NCI-H1092 (cell line): Measurements from ENCODE around the gene RNU6-9.
"Not testable (repeated sequence)": the region's sequence is repeated elsewhere in the genome, so short reads cannot be mapped to it uniquely, and the experiment has no call there.

ENCODE experiments used
- DNase-seq: peaks from one replicate; lab custom pipeline; 2025; lab: John Stamatoyannopoulos, UW

RNU6-9 gene

DNA sequence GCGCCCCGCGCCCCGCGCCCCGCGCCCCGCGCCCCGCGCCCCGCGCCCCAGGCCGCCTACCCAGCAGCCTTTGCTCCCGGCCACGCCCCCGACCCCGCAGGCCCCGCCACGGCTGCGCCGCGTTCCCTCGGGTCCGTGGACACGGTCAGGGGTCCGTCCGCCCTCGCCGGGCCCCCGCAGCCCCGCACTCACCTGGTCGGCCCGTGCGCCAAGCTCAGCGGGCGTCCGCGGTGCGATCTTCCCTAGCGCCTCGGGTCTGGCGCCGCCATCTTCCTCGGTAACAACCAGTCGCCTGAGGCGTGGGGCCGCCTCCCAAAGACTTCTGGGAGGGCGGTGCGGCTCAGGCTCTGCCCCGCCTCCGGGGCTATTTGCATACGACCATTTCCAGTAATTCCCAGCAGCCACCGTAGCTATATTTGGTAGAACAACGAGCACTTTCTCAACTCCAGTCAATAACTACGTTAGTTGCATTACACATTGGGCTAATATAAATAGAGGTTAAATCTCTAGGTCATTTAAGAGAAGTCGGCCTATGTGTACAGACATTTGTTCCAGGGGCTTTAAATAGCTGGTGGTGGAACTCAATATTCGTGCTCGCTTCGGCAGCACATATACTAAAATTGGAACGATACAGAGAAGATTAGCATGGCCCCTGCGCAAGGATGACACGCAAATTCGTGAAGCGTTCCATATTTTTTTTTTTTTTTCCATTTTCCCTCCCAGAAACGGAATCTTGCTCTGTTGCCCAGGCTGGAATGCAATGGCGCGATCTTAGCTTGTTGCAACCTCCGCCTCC lies at the start of gene RNU6-9, which contains the start of gene MED16:
RNU6-9 (plus strand) TSS at position 591 of the 796 bp plus-strand sequence.
MED16 (minus strand) TSS at position 294 of the 796 bp plus-strand sequence. CDS start 2,056 bp downstream, outside the sequence.
- peak; percentile 92 for DNase-seq

DNA sequence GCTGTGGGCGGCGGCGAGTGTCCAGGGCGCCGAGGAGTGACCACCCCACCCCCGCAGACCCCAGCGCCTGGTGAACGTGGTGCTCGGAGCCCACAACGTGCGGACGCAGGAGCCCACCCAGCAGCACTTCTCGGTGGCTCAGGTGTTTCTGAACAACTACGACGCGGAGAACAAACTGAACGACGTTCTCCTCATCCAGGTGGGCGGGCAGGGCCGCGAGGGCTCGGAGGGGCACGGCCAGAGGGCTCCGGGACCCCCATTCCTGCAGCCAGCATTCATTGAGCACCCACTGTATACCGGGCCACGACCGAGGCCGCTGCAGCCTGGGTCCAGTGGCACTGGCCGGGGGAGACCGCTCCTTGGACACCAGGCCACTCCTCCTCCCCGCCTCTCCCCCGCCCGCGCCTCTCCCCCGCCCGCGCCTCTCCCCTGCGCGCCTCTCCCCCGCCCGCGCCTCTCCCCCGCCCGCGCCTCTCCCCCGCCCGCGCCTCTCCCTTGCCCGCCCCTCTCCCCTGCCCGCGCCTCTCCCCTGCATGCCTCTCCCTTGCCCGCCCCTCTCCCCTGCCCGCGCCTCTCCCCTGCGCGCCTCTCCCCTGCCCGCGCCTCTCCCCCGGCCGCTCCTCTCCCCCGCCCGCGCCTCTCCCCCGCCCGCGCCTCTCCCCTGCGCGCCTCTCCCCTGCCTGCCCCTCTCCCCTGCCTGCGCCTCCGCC lies 49.3 kb upstream of the RNU6-9 start:
- DNase-seq, result no peak

DNA sequence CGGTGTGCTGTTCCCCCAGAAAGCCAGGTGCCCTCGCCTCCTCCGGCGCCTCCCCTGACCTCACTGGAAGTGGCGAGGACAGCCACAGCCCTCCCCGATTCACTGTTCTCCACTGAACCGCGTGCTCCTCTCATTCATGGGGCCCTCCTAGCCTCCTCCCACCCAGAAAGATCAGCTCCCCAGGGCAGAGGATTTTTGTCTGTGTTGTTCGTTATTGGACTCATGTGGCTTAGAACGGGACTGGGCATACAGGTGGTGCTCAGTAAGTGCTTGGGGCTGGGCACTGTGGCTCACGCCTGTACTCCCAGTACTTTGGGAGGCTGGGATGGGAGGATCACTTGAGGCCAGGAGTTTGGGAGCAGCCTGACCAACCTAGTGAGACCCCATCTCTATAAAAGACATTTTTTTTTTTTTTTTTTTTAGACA lies 48.7 kb upstream of the RNU6-9 start:
- DNase-seq, result no peak

DNA sequence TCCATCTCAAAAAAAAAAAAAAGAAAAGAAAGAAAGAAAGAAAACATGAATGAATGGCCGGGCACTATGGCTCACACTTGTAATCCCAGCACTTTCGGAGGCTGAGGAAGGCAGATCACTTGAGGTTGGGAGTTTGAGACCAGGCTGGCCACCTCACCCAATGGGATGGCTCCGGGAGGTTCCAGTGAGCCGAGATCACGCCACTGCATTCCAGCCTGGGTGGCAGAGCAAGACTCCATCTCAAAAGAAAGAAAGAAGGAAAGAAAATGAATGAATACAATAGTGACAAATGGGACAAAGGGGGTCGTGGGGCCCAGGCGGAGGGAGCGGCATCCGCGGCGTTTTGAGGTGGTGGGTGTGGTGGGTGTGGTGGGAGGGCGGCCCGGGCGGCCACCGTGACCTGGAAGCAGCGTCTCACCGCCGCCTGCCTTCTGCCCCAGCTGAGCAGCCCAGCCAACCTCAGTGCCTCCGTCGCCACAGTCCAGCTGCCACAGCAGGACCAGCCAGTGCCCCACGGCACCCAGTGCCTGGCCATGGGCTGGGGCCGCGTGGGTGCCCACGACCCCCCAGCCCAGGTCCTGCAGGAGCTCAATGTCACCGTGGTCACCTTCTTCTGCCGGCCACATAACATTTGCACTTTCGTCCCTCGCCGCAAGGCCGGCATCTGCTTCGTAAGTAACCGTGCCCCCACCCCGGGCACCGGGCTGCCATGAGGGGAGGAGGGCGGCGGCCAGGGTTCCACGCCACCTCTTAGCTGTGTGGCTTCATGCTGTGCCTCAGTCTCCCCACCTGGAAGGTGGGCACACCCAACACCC lies 47.4 kb upstream of the RNU6-9 start:
- no peak for DNase-seq

DNA sequence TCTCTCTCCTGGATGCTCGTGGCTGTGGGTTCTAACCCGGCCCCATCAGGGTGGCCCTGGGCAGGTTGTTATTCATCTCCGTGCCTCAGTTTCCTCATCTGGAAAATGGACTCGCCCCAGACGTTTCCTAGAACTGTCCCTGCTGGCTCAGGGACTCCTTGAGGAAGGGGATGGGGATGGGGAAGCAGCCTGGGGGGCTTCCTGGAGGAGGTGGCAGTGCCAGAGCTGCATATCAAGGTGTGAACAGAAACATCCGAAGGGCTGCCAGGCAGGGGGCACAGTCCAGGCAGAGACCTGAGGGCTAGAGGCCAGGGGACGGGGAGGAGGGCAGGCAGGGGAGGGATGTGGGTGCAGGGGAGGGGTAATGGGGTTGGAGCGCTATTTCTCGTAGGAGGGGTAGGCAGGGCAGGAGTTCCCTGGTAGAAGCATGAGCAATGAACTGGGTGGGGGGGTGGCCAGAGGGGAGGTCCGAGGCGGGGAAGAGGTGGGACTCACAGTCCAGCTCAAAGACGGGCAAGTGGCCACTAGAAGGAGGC lies 44.8 kb upstream of the RNU6-9 start:
- no peak for DNase-seq

DNA sequence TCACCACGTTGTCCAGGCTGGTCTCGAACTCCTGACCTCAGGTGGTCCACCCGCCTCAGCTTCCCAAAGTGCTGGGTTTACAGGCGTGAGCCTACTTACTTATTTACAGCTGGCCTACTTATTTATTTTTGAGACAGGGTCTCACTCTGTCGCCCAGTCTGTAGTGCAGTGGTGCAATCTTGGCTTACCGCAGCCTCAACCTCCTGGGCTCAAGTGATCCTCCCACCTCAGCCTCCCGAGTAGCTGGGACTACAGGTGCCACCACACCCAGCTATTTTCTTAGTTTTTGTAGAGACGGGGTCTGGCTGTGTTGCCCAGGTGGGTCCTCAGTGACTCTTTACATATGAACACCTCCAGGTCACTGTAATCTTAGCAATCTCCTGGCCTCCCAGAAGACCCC lies 44.1 kb upstream of the RNU6-9 start:
- not testable (repeated sequence) for DNase-seq

DNA sequence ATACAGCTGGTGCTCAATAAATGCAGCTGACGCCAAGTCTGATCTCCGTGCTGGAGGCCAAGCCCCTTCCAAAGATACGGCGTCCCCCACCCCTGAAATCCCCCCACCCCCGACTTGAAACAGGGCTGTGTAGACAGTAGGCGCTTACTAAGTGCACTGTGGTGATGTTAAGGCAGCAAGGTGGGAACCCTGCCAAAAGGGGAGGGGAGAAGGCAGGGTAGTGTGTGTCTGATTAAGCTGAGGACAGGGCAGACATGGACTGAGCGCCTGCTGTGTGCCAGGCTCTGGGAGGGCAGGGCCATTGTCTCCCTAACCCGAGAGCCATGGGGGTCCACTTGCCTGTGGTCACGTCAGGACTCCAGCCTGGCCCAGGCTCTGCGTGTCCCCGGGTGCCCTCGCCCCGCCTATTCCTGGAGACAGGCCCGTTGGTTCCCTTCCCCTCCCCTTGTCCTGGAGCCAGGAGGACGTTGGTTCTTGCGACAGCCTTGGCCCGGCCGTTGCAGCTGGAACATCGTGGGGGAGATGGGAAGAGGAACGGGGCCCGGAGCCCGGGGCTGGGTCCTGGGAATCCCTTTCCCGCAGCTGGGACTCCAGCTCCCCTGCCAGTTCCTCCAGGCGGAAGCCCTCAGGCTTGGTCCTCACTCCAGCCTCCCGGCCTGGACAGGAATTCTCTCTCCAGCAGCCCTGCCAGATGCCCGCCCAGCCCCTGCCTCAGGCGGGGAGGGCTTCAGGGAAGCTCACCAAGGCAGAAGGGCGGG lies 42.9 kb upstream of the RNU6-9 start:
- no peak for DNase-seq

DNA sequence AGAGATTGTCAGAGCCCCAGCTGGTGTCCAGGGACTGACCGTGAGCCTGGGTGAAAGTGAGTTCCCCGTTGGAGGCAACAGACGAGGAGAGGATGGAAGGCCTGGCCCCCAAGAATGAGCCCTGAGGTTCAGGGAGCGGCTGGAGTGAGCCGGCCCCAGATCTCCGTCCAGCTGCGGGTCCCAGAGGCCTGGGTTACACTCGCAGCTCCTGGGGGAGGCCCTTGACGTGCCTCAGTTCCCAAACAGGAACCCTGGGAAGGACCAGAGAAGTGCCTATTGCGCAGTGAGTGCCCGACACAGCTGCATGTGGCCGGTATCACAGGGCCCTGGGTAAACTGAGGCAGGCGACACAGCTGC lies 42.3 kb upstream of the RNU6-9 start:
- DNase-seq, result no peak

DNA sequence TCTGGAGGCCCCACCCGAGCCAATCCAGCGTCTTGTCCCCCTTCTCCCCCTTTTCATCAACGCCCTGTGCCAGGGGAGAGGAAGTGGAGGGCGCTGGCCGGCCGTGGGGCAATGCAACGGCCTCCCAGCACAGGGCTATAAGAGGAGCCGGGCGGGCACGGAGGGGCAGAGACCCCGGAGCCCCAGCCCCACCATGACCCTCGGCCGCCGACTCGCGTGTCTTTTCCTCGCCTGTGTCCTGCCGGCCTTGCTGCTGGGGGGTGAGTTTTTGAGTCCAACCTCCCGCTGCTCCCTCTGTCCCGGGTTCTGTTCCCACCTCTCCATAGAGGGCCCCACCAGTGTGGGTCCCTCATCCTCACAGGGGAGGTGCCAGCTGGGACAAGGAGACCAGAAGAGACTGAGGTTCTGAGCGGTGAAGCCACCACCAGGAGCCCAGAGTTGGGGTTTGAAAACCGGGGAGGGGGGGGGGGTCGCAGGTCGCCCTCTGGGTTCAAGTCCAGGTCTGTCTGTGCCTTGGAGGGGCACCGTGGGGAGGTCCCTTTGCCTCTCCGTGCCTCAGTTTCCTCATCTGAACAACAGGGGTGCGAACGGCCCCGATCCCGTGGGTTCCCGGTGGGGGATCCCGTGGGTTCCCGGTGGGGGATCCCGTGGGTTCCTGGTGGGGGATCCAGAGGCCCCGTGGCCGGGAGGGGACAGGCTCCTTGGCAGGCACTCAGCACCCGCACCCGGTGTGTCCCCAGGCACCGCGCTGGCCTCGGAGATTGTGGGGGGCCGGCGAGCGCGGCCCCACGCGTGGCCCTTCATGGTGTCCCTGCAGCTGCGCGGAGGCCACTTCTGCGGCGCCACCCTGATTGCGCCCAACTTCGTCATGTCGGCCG lies 40.9 kb upstream of the RNU6-9 start, which contains the start of gene ELANE:
ELANE (plus strand) TSS at position 168 of the 878 bp plus-strand sequence; CDS start at position 194, 26 bp downstream.
- no peak for DNase-seq

DNA sequence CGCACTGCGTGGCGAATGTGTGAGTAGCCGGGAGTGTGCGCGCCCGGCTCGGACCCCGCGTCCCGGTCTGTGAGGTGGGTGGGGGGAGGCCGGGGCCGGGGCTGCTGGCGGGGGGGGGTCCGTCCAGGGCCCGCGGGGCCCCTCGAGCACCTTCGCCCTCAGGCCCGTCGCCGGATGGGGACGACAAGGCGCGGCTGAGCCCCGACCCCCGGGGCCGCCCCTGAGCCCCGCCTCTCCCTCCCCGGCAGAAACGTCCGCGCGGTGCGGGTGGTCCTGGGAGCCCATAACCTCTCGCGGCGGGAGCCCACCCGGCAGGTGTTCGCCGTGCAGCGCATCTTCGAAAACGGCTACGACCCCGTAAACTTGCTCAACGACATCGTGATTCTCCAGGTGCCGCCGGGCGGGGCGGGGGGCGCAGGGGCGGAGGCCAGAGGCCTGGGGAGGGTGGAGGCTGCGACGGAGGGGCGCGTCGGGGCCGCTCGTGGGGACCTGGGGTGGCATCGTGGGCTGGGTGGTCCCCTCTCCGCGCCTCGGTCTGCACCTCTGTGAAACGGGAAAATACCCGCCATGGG lies 40.2 kb upstream of the RNU6-9 start:
- no peak for DNase-seq

DNA sequence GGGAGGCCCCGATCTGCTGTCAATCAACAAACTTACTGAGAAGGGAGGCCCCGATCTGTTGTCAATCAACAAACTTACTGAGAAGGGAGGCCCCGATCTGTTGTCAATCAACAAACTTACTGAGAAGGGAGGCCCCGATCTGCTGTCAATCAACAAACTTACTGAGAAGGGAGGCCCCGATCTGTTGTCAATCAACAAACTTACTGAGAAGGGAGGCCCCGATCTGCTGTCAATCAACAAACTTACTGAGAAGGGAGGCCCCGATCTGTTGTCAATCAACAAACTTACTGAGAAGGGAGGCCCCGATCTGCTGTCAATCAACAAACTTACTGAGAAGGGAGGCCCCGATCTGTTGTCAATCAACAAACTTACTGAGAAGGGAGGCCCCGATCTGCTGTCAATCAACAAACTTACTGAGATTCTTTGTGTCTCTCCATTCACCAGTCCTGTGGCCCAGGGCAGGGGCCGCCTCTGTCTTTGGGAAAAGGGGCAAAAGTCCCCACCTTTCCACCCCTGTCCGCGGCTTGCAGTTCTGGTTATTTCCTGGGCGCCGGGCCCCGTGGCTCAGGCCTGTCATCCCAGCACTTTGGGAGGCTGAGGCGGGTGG lies 39.6 kb upstream of the RNU6-9 start:
- not testable (repeated sequence) for DNase-seq

DNA sequence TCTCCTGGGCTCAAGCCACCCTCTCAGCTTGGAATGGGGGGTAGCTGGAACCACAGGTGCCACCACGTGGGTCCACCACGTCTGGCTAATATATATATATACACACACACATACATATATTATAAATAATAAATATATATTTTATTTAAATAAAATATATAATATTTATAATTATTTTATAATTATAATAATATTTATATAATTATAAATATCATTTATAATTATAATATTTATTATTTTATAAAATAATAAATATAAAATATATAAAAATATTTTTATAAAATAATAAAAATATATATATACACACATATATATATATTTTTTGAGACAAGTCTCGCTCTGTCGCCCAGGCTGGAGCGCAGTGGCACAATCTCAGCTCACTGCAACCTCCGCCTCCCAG lies 38.7 kb upstream of the RNU6-9 start:
- DNase-seq, result no peak

DNA sequence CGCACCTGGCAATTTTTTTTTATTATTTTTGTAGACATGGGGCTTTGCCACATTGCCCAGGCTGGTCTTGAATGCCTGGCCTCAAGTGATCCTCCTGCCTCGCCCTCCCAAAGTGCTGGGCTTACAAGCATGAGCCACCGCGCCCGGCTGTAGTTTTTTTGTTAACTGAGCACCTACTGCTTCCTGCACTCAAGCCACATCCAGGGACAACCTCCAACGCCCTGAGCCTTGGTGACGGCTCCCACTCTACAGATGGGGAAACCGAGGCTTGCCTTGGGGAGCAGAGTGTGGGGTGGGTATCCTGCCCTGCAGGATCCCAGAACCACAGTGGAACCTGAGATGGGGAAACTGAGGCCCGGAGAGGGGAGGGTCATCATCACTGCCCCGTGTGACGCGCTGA lies 38.1 kb upstream of the RNU6-9 start:
- no peak for DNase-seq

DNA sequence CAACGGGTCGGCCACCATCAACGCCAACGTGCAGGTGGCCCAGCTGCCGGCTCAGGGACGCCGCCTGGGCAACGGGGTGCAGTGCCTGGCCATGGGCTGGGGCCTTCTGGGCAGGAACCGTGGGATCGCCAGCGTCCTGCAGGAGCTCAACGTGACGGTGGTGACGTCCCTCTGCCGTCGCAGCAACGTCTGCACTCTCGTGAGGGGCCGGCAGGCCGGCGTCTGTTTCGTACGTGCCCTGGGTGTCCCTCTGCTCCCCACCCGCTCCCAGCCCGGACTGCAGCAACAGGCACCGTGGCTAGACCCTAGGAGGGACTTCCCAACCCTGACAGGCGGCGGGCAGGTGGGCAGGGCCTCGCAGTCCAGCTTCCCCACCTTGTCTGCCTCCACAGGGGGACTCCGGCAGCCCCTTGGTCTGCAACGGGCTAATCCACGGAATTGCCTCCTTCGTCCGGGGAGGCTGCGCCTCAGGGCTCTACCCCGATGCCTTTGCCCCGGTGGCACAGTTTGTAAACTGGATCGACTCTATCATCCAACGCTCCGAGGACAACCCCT lies 37.6 kb upstream of the RNU6-9 start:
- DNase-seq, result no peak

DNA sequence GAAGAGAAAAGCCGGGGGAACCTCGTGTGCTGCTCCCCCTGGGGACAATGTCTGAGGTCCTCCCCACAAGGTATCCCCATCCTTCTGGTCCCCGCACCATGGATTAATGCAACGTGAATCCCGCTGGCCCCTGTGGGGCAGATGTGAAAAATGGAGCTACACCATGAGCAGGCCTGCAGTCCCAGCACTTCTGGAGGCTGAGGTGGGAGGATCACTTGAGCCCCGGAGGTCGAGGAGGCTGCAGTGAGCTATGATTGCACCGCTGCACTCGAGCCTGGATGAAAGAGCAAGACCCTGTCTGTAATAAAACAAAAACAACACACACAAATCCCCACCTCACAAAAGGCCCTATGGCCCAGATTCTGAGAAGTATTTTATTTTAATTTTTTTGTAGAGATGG lies 35.0 kb upstream of the RNU6-9 start:
- no peak for DNase-seq

DNA sequence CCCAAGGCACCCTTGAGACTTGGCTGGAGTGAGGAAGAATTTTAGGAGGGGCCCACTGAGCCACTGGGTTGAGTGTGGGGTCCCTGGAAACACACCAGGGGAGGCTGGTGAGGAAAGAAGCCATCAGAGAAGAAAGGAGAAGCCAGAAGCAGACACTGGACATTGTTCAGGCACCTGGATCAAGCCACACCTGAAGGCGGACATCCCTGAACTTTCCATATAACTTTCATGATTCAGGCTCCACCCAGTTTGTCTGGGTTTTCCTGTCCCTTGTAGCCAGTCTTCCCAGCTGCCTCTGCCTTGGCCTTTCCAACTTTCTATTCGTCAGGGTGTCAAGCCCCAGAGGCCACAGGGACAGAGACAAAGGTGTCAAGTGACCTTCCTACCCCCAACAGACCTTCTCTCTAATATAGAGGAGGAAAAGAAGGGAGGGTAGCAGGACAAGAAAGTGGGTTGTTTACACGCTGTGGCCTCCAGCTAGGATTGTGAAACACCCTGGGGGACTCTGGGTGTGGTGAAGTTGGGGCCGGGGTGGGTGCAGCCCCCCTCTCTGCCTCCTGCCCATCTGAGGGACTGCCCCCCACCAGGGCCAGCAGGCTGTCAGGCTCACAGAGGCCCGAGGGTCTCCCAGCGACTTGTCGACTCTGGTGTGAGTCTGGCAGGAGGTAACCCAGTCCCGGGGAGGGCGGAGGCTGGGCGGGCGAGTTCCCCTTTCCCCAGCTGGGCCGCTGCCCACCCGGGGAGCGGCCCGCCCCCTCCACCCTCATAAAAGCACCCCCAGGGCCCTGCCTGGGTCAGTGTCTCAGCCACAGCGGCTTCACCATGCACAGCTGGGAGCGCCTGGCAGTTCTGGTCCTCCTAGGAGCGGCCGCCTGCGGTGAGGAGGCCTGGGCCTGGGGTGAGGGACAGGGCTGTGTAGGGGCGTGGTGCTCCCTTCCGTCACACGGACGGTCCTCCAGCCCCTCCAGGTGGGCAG lies 34.1 kb upstream of the RNU6-9 start, which contains the start of gene CFD:
CFD (plus strand) TSS at position 797 of the 976 bp plus-strand sequence; CDS start at position 823, 26 bp downstream.
- no peak for DNase-seq

DNA sequence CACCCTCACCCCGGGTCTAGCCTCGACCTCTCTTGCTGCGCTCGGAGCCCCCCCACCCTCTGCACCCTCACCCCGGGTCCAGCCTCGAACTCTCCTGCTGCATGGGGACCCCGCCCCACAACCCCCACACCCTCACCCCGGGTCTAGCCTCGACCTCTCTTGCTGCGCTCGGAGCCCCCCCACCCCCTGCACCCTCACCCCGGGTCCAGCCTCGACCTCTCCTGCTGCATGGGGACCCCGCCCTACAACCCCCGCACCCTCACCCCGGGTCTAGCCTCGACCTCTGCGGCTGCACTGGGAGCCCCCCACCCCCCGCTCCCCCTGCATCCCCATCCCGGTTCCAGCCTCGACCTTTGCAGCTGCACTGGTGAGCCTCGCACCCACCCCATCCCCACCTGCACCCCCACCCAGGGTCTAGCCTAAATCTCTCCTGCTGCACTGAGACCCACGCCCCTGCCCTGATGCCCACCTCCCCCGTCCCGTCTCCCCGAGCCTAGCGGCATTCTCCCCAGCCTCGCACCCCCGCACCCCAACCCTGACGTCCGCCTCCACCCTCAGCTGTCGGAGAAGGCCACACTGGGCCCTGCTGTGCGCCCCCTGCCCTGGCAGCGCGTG lies 32.0 kb upstream of the RNU6-9 start:
- no peak for DNase-seq
